ENCODE results near the gene NAA80. TPM values are rescaled to one million over a fixed set of nuclear protein-coding genes. Genes with fewer than 3 reads are reported as not detected.
A peak's percentile ranks its signal among the peaks of the same experiment; 100 is the strongest.

NAA80 gene
- total RNA-seq, 1 experiment from 2014 or later, result 6.0 TPM

GRCh38 chr3:50300681-50301254 is 1.6 kb upstream of the NAA80 start:
- peaks cover 0 to 8% (median 1%) of the 10 kb centered on the region in 3 experiments; a peak in 1 of 7 replicates for H3K36me3 Mint-ChIP-seq (ENCODE audit: insufficient read depth in 1 of 3, low read depth in 3 of 3)
- no CpG with 5 or more reads among the region's 6 CpGs for WGBS (ENCODE audit: extremely low coverage, insufficient read length, low lambda C conversion rate)
- peak overlapping the region in 1 of 2 experiments; percentile 99; a peak in 1 of 5 replicates for H3K4me3 Mint-ChIP-seq
- no peak overlapping the region for H3K14ac ChIP-seq (ENCODE audit: insufficient read depth, low read length)
- H3K27ac Mint-ChIP-seq, result no peak overlapping the region; a peak in 1 of 7 replicates
- no peak overlapping the region for H2AK5ac ChIP-seq (ENCODE audit: insufficient read length, low read length)
- H2BK20ac ChIP-seq (ENCODE audit: low read depth, low read length, poor library complexity, severe bottlenecking), result no peak overlapping the region
- H3K56ac ChIP-seq (ENCODE audit: insufficient read length, low read depth, low read length), result no peak overlapping the region
- no peak overlapping the region for H3K18ac ChIP-seq (ENCODE audit: insufficient read length, low read depth, low read length)
- no peak overlapping the region for H3K9ac ChIP-seq (ENCODE audit: extremely low read depth, insufficient read length, low read length)
- no peaks in the 10 kb centered on the region for H3K27me3 ChIP-seq (ENCODE audit: insufficient read depth, low read length)
- TF ChIP-seq, protein P1, sequence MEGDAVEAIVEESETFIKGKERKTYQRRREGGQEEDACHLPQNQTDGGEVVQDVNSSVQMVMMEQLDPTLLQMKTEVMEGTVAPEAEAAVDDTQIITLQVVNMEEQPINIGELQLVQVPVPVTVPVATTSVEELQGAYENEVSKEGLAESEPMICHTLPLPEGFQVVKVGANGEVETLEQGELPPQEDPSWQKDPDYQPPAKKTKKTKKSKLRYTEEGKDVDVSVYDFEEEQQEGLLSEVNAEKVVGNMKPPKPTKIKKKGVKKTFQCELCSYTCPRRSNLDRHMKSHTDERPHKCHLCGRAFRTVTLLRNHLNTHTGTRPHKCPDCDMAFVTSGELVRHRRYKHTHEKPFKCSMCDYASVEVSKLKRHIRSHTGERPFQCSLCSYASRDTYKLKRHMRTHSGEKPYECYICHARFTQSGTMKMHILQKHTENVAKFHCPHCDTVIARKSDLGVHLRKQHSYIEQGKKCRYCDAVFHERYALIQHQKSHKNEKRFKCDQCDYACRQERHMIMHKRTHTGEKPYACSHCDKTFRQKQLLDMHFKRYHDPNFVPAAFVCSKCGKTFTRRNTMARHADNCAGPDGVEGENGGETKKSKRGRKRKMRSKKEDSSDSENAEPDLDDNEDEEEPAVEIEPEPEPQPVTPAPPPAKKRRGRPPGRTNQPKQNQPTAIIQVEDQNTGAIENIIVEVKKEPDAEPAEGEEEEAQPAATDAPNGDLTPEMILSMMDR (conservative IDR thresholded peaks at IDR 0.05), result 0 out of 3 replicates have a peak, but pooled peaks have one; percentile 23
- H4K91ac ChIP-seq (ENCODE audit: insufficient read length, low read depth, low read length), result no peak overlapping the region
- no peak overlapping the region for H4K8ac ChIP-seq (replicated peaks; ENCODE audit: insufficient read length, low read depth, low read length)
- no peak overlapping the region for H2BK12ac ChIP-seq (ENCODE audit: insufficient read length, low read depth, low read length)
- no peak overlapping the region for H2BK5ac ChIP-seq (ENCODE audit: insufficient read length, low read length)
- H3K27ac ChIP-seq (ENCODE audit: insufficient read length, low read depth, low read length), result no peak overlapping the region
- no peak overlapping the region for H2BK120ac ChIP-seq (ENCODE audit: low read depth, low read length, poor library complexity, severe bottlenecking)
- H4K20me1 ChIP-seq (ENCODE audit: control insufficient read depth, insufficient read depth, insufficient read length), result no peaks in the 10 kb centered on the region
- H3T11ph ChIP-seq (ENCODE audit: low read length), result no peak overlapping the region
- H3K23ac ChIP-seq (ENCODE audit: insufficient read length, low read depth, low read length), result no peak overlapping the region
- peaks cover 6% of the 10 kb centered on the region for H3K23me2 ChIP-seq (ENCODE audit: insufficient read length, low read depth, low read length, poor library complexity, severe bottlenecking)
- H3K27me3 Mint-ChIP-seq (ENCODE audit: low read depth), result no peaks in the 10 kb centered on the region
- no peaks in the 10 kb centered on the region for H3K79me2 ChIP-seq (ENCODE audit: insufficient read depth, low read length)
- H2BK15ac ChIP-seq (ENCODE audit: low read depth, low read length), result no peak overlapping the region
- no peak for DNase-seq
- H3K4me1 ChIP-seq (ENCODE audit: insufficient read depth, low read length), result no peaks in the 10 kb centered on the region
- H4K5ac ChIP-seq (ENCODE audit: insufficient read length, low read depth, low read length), result no peak overlapping the region
- no peak overlapping the region for H3K4ac ChIP-seq (ENCODE audit: low read depth, low read length)
- peaks cover 25 to 27% of the 10 kb centered on the region in 2 experiments for H3K4me1 Mint-ChIP-seq
- H3K9me3 ChIP-seq (ENCODE audit: control insufficient read depth, low read depth, low read length), result no peaks in the 10 kb centered on the region
- no peak overlapping the region for H3K4me2 ChIP-seq (ENCODE audit: insufficient read depth, insufficient read length, low read length)
- no peaks in the 10 kb centered on the region for H3K79me1 ChIP-seq (ENCODE audit: insufficient read depth, low read depth, low read length, poor library complexity, severe bottlenecking)
- H3K9me3 Mint-ChIP-seq, result peaks cover 0 to 8% of the 10 kb centered on the region in 2 experiments; a peak in 4 of 5 replicates
- no peak overlapping the region for H2AFZ ChIP-seq (ENCODE audit: low read length)

Measured in H9 (cell line).